NB4 (cell line): ENCODE data around the gene ULK1.

ENCODE experiments used
- MYC ChIP-seq: IDR thresholded peaks from 2 replicates; pipeline ENCODE4 v1.6.1; 2011; ENCODE audit warnings: low read depth, low read length
- POLR2A ChIP-seq: IDR thresholded peaks from 2 replicates; pipeline ENCODE4 v1.6.1; 2011; ENCODE audit warnings: mild to moderate bottlenecking; ENCODE audit not compliant: insufficient read length; ENCODE audit errors: extremely low read depth
- TF ChIP-seq, protein P1 (sequence below): IDR thresholded peaks from one replicate; pipeline ENCODE4 v1.5.1; 2012; ENCODE audit warnings: low read depth, low read length

- TF ChIP-seq POLR2A (no peak), MYC (no peak)
- TF ChIP-seq, protein P1, sequence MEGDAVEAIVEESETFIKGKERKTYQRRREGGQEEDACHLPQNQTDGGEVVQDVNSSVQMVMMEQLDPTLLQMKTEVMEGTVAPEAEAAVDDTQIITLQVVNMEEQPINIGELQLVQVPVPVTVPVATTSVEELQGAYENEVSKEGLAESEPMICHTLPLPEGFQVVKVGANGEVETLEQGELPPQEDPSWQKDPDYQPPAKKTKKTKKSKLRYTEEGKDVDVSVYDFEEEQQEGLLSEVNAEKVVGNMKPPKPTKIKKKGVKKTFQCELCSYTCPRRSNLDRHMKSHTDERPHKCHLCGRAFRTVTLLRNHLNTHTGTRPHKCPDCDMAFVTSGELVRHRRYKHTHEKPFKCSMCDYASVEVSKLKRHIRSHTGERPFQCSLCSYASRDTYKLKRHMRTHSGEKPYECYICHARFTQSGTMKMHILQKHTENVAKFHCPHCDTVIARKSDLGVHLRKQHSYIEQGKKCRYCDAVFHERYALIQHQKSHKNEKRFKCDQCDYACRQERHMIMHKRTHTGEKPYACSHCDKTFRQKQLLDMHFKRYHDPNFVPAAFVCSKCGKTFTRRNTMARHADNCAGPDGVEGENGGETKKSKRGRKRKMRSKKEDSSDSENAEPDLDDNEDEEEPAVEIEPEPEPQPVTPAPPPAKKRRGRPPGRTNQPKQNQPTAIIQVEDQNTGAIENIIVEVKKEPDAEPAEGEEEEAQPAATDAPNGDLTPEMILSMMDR: no peak
These were observed 27.0 kb upstream of the ULK1 start for GRCh38 chr12:131867471-131867870.
